Chondrocyte (in vitro differentiated cells): ENCODE results near the gene SLC41A3. TPM values are rescaled to one million over a fixed set of nuclear protein-coding genes. Genes with fewer than 3 reads are reported as not detected.

Experiments
- DNase-seq: peaks from one replicate; pipeline ENCODE4 v3.0.0; 2021; ENCODE audit warnings: mixed read lengths, low spot score
- H3K27ac Mint-ChIP-seq: one replicate; pipeline ENCODE4 v1.8.0; 2021; ENCODE audit warnings: mild to moderate bottlenecking, moderate library complexity, mixed read lengths; ENCODE audit not compliant: unreplicated experiment
- H3K27me3 Mint-ChIP-seq: 2 replicates; pipeline ENCODE4 v1.8.0; 2021; ENCODE audit warnings: low read depth, mixed read lengths
- H3K36me3 Mint-ChIP-seq: 2 replicates; pipeline ENCODE4 v1.8.0; 2021; ENCODE audit warnings: low read depth, mixed read lengths
- H3K4me1 Mint-ChIP-seq: 2 replicates; pipeline ENCODE4 v1.8.0; 2021; ENCODE audit warnings: low read depth, mild to moderate bottlenecking, mixed read lengths
- H3K4me3 Mint-ChIP-seq: one replicate; pipeline ENCODE4 v1.8.0; 2021; ENCODE audit warnings: mild to moderate bottlenecking, moderate library complexity, mixed read lengths; ENCODE audit not compliant: unreplicated experiment
- H3K9me3 Mint-ChIP-seq: 2 replicates; pipeline ENCODE4 v1.8.0; 2021; ENCODE audit warnings: low read depth, mixed read lengths
- total RNA-seq: library from RNA; stranded (reverse); gene quantifications from 3 replicates; pipeline ENCODE4 v1.2.1, GENCODE V29; 2021
- TF ChIP-seq, protein P1 (sequence below): fragments of 200-600 bp; sonication (generic); IDR thresholded peaks from 2 replicates; pipeline ENCODE4 v1.5.0; 2021; ENCODE audit warnings: antibody characterized with exemption, mild to moderate bottlenecking, moderate library complexity

SLC41A3 gene
- total RNA-seq, 1 donor from 2014 or later = 43.2 TPM

DNA sequence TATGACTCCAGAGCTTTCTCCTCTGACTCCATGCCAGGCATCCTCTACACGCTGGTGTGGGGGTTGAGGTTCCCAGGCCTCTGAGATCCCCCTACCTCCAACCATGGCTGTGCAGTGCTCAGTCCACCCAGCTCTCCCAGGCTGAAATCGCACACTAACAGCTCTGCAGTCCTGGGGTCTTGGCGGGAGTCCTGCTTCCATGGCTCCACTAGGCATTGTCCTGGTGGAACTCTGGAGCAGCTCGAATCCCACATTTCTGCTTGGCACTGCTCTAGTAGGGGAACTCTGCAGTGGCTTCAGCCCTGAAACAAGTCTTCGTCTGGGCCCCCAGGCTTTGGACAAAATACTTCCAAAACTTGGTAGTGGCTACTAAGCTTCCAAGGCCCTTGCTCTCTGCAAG lies 64.2 kb downstream of the SLC41A3 start:
- Mint-ChIP-seq H3K27me3 (no peaks in the 10 kb centered on the region), H3K36me3 (peaks cover 4% of the 10 kb centered on the region), H3K4me1 (no peaks in the 10 kb centered on the region), H3K27ac (no peak overlapping the region), H3K4me3 (no peak overlapping the region), H3K9me3 (no peaks in the 10 kb centered on the region)
- TF ChIP-seq, protein P1, sequence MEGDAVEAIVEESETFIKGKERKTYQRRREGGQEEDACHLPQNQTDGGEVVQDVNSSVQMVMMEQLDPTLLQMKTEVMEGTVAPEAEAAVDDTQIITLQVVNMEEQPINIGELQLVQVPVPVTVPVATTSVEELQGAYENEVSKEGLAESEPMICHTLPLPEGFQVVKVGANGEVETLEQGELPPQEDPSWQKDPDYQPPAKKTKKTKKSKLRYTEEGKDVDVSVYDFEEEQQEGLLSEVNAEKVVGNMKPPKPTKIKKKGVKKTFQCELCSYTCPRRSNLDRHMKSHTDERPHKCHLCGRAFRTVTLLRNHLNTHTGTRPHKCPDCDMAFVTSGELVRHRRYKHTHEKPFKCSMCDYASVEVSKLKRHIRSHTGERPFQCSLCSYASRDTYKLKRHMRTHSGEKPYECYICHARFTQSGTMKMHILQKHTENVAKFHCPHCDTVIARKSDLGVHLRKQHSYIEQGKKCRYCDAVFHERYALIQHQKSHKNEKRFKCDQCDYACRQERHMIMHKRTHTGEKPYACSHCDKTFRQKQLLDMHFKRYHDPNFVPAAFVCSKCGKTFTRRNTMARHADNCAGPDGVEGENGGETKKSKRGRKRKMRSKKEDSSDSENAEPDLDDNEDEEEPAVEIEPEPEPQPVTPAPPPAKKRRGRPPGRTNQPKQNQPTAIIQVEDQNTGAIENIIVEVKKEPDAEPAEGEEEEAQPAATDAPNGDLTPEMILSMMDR = no peak
- no peak for DNase-seq

DNA sequence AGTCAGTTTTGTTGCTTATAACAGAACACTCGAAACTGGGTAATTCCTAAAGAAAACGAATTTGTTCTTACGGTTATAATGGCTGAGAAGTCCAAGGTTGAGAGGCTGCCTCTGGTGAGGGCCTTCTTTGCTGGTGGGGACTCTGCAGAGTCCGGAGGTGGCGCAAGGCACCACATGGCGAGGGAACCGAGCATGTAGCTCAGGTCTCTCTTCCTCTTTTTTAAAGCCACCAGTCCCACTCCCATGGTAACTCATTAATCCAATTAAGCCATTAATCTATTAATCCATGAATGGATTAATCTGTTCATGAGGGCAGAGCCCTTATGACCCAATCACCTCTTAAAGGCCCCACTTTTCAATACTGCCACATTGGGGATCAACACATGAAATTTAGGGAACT lies 64.9 kb downstream of the SLC41A3 start:
- TF ChIP-seq, protein P1 = no peak
- H3K36me3 Mint-ChIP-seq = peaks cover 9% of the 10 kb centered on the region
- no peaks in the 10 kb centered on the region for H3K4me1 Mint-ChIP-seq
- no peak overlapping the region for H3K27ac Mint-ChIP-seq
- H3K9me3 Mint-ChIP-seq = no peaks in the 10 kb centered on the region
- H3K27me3 Mint-ChIP-seq = no peaks in the 10 kb centered on the region
- no peak for DNase-seq
- no peak overlapping the region for H3K4me3 Mint-ChIP-seq

DNA sequence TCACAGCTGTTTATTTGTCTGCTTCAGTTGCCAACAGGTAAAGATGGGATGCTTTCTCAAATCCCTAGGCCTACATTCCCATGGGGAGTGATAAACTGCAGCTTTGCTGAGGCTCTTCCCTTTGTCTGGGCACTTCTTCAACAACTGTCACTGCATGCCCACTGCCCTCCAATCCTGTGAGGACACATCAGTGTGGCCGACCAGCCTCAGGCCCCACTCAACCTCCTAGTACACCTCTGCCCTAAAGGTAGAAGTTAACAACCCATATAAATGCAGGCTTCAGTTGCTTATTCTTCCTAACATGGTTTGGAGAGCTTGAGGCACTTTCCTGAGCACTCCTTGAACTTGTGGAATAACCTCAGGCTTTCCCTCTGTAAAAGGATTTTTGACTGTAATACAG lies 65.4 kb downstream of the SLC41A3 start:
- Mint-ChIP-seq H3K9me3 (no peaks in the 10 kb centered on the region), H3K27ac (no peak overlapping the region), H3K4me3 (no peak overlapping the region), H3K27me3 (no peaks in the 10 kb centered on the region), H3K36me3 (peaks cover 11% of the 10 kb centered on the region), H3K4me1 (no peaks in the 10 kb centered on the region)
- DNase-seq = no peak
- TF ChIP-seq, protein P1 = no peak

DNA sequence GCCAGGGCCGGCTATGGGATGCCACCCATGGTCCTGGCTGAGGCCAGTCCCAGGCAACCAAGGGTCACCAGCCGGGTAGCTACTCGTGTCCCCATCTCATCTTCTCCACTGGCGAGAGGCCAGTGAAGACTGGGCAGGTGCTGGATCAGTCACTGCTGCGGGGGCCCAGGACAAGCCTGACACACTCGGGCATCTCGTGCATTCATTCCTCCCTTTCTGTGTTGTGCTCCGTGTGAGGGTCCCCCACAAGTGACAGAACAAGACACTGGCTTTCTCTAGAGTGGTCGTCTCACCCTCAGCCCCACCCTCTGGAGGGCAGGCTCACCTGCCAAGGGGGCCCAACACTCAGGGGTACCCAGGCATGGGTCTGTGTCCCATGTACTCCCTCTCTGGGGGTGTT lies 66.6 kb downstream of the SLC41A3 start:
- H3K4me1 Mint-ChIP-seq = no peaks in the 10 kb centered on the region
- peaks cover 18% of the 10 kb centered on the region for H3K36me3 Mint-ChIP-seq
- DNase-seq = no peak
- TF ChIP-seq, protein P1 = no peak
- no peaks in the 10 kb centered on the region for H3K9me3 Mint-ChIP-seq
- H3K4me3 Mint-ChIP-seq = no peak overlapping the region
- H3K27me3 Mint-ChIP-seq = no peaks in the 10 kb centered on the region
- H3K27ac Mint-ChIP-seq = no peak overlapping the region

DNA sequence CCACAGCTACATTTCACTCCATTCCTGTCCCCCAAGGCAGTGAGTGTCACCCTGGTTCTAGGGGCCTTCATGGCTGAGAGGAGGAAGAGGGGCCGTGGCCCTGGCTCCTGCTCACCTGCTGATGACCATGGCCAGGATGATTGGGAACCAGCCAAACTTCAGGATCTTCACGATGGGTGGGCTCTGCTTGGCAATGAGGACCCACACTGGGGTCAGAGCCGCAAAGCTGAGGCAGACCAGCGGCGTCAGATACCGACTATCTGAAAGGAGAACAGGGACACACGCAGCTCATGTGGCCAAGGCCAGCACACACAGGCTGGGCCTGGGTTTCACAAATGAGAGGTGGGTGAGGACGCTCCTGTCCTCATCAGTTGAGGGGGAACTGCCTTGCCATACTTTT lies 67.3 kb downstream of the SLC41A3 start:
- no peaks in the 10 kb centered on the region for H3K9me3 Mint-ChIP-seq
- TF ChIP-seq, protein P1 = no peak

More for the DNA sequence above, 67.3 kb downstream of the SLC41A3 start:
- Mint-ChIP-seq H3K4me1 (no peaks in the 10 kb centered on the region), H3K4me3 (no peak overlapping the region), H3K27me3 (no peaks in the 10 kb centered on the region), H3K36me3 (peaks cover 23% of the 10 kb centered on the region), H3K27ac (no peak overlapping the region)
- DNase-seq = no peak
